WTC11 (cell line): ENCODE data around the gene TUBA4B. TPM values are rescaled to one million over a fixed set of nuclear protein-coding genes. Genes with fewer than 3 reads are reported as not detected.

Experiments used
- ATAC-seq: fragments of 200-7000 bp; cut with Tn5 transposase; 2 replicates; pipeline ENCODE4 v1.10.0; 2021; ENCODE audit warnings: mild to moderate bottlenecking, moderate library complexity
- CTCF ChIA-PET: fragments of 300-600 bp; sonication (Branson Sonifier 250); formaldehyde crosslinking; loops from one replicate; lab custom pipeline; 2021; ENCODE audit warnings: antibody characterized with exemption; lab: Charles Lee
- POLR2A ChIA-PET: fragments of 350-600 bp; sonication (Branson Sonifier 250); formaldehyde crosslinking; loops from one replicate; lab custom pipeline; 2021; ENCODE audit warnings: antibody characterized with exemption; lab: Charles Lee
- DNase-seq: peaks from one replicate; pipeline ENCODE4 v3.0.0; 2021; ENCODE audit warnings: low spot score
- H3K27ac Mint-ChIP-seq: 2 replicates; pipeline ENCODE4 v1.8.0; 2021; ENCODE audit warnings: mixed read lengths
- H3K27me3 Mint-ChIP-seq: 2 replicates; pipeline ENCODE4 v1.8.0; 2021; ENCODE audit warnings: low read depth, mild to moderate bottlenecking, moderate library complexity, mixed read lengths
- H3K36me3 Mint-ChIP-seq: 2 replicates; pipeline ENCODE4 v1.8.0; 2021; ENCODE audit warnings: mixed read lengths
- H3K4me1 Mint-ChIP-seq: 2 replicates; pipeline ENCODE4 v1.8.0; 2022; ENCODE audit warnings: mixed read lengths
- H3K4me3 Mint-ChIP-seq: 2 replicates; pipeline ENCODE4 v1.8.0; 2021; ENCODE audit warnings: mild to moderate bottlenecking, moderate library complexity, mixed read lengths
- H3K9me3 Mint-ChIP-seq: 2 replicates; pipeline ENCODE4 v1.8.0; 2021; ENCODE audit warnings: mixed read lengths
- CDX4 ChIP-seq: fragments of 250-450 bp; sonication (Bioruptor Pico); IDR thresholded peaks from 2 replicates; pipeline ENCODE4 v1.9.0; 2021; ENCODE audit warnings: moderate library complexity, mild to moderate bottlenecking, inconsistent platforms, borderline replicate concordance
- CTCF ChIP-seq: fragments of 200-600 bp; IDR thresholded peaks from 2 replicates; pipeline ENCODE4 v1.8.0; 2022; ENCODE audit warnings: antibody characterized with exemption
- ELF4 ChIP-seq: sonication (generic); formaldehyde crosslinking; IDR thresholded peaks from 2 replicates; pipeline ENCODE4 v1.8.1; 2022; ENCODE audit warnings: low read depth, mild to moderate bottlenecking, moderate library complexity, missing genetic modification reagents
- ERG ChIP-seq: fragments of 250-450 bp; sonication (Bioruptor Pico); IDR thresholded peaks from 2 replicates; pipeline ENCODE4 v1.8.0; 2021; ENCODE audit warnings: mild to moderate bottlenecking
- ETV6 ChIP-seq: sonication (generic); formaldehyde crosslinking; IDR thresholded peaks from 2 replicates; pipeline ENCODE4 v1.8.1; 2022; ENCODE audit warnings: mild to moderate bottlenecking, missing genetic modification reagents
- FOXK1 ChIP-seq: sonication (generic); formaldehyde crosslinking; IDR thresholded peaks from 2 replicates; pipeline ENCODE4 v1.8.0; 2022; ENCODE audit warnings: mild to moderate bottlenecking, moderate library complexity, missing genetic modification reagents
- GABPB1 ChIP-seq: sonication (generic); formaldehyde crosslinking; IDR thresholded peaks from 2 replicates; pipeline ENCODE4 v1.8.1; 2023; ENCODE audit warnings: mild to moderate bottlenecking, missing genetic modification reagents
- HMGXB4 ChIP-seq: sonication (generic); formaldehyde crosslinking; IDR thresholded peaks from 2 replicates; pipeline ENCODE4 v1.8.1; 2023; ENCODE audit warnings: mild to moderate bottlenecking, moderate library complexity, missing genetic modification reagents
- IRF1 ChIP-seq: sonication (generic); formaldehyde crosslinking; IDR thresholded peaks from 2 replicates; pipeline ENCODE4 v1.8.0; 2023; ENCODE audit warnings: missing genetic modification reagents
- NR2C2 ChIP-seq: sonication (generic); formaldehyde crosslinking; IDR thresholded peaks from 2 replicates; pipeline ENCODE4 v1.8.0; 2022; ENCODE audit warnings: mild to moderate bottlenecking, missing genetic modification reagents
- NR3C1 ChIP-seq: sonication (generic); formaldehyde crosslinking; conservative IDR thresholded peaks from 2 replicates; pipeline ENCODE4 v1.8.1; 2023; ENCODE audit warnings: low read depth, mild to moderate bottlenecking, missing genetic modification reagents
- RORB ChIP-seq: fragments of 250-450 bp; sonication (Bioruptor Pico); IDR thresholded peaks from 2 replicates; pipeline ENCODE4 v1.9.0; 2021; ENCODE audit warnings: mild to moderate bottlenecking
- TEAD1 ChIP-seq: sonication (generic); formaldehyde crosslinking; IDR thresholded peaks from 2 replicates; pipeline ENCODE4 v1.8.0; 2022; ENCODE audit warnings: mild to moderate bottlenecking, missing genetic modification reagents
- TP53 ChIP-seq: sonication (generic); formaldehyde crosslinking; IDR thresholded peaks from 2 replicates; pipeline ENCODE4 v1.8.1; 2023; ENCODE audit warnings: mild to moderate bottlenecking, missing genetic modification reagents
- ZNF232 ChIP-seq: sonication (generic); formaldehyde crosslinking; IDR thresholded peaks from 2 replicates; pipeline ENCODE4 v1.8.0; 2022; ENCODE audit warnings: mild to moderate bottlenecking, missing genetic modification reagents
- ZNF396 ChIP-seq: fragments of 250-450 bp; sonication (Bioruptor Pico); IDR thresholded peaks from 2 replicates; pipeline ENCODE4 v1.8.0; 2021; ENCODE audit warnings: mild to moderate bottlenecking, moderate library complexity, borderline replicate concordance
- ZNF423 ChIP-seq: fragments of 250-450 bp; sonication (Bioruptor Pico); IDR thresholded peaks from 2 replicates; pipeline ENCODE4 v2.1.2; 2022; ENCODE audit warnings: mild to moderate bottlenecking, moderate library complexity
- ZNF532 ChIP-seq: fragments of 250-450 bp; sonication (Bioruptor Pico); IDR thresholded peaks from 2 replicates; pipeline ENCODE4 v1.9.0; 2021; ENCODE audit warnings: mild to moderate bottlenecking, borderline replicate concordance
- total RNA-seq: library from RNA; stranded (reverse); gene quantifications from 3 replicates; pipeline ENCODE4 v1.2.3, GENCODE V29; 2021

Gene TUBA4B
- total RNA-seq, 1 experiment from 2014 or later, result 0.20 TPM

- TF ChIP-seq ETV6 (CRISPR knock-in tag) (no peak), ERG (CRISPR knock-in tag) (no peak), FOXK1 (CRISPR knock-in tag) (no peak)
Measured at GRCh38 chr2:219302412-219302968, 49.4 kb downstream of the TUBA4B start (continued).

GRCh38 chr2:219304223-219304622 lies 51.2 kb downstream of the TUBA4B start:
- POLR2A ChIA-PET, result no interaction called here

More at GRCh38 chr2:219304223-219304622, 51.2 kb downstream of the TUBA4B start:
- no peak for ATAC-seq
- TF ChIP-seq NR2C2 (CRISPR knock-in tag) (no peak), NR3C1 (CRISPR knock-in tag) (no peak), RORB (CRISPR knock-in tag) (no peak), CTCF (no peak), FOXK1 (CRISPR knock-in tag) (no peak), ZNF423 (CRISPR knock-in tag) (no peak), ZNF396 (no peak), TP53 (CRISPR knock-in tag) (no peak), TEAD1 (CRISPR knock-in tag) (no peak), ZNF232 (no peak), HMGXB4 (CRISPR knock-in tag) (no peak), ELF4 (CRISPR knock-in tag) (no peak), ETV6 (CRISPR knock-in tag) (no peak), IRF1 (no peak), CDX4 (CRISPR knock-in tag) (no peak), GABPB1 (CRISPR knock-in tag) (no peak), ZNF532 (CRISPR knock-in tag) (no peak)
- H3K9me3 Mint-ChIP-seq, result no peaks in the 10 kb centered on the region
- H3K27me3 Mint-ChIP-seq, result peaks cover 78% of the 10 kb centered on the region
- no peaks in the 10 kb centered on the region for H3K36me3 Mint-ChIP-seq
- peaks cover 11% of the 10 kb centered on the region for H3K4me1 Mint-ChIP-seq
- no peak for DNase-seq
- no peak overlapping the region for H3K27ac Mint-ChIP-seq
- no peak overlapping the region for H3K4me3 Mint-ChIP-seq
- CTCF ChIA-PET, result interaction anchor here (2.5 kb wide), 1 partner anchor 9 kb away, joined by 13 read pairs; no protein-coding TSS in a partner anchor
